H1 (cell line): ENCODE data around the gene CSRP3. TPM values are rescaled to one million over a fixed set of nuclear protein-coding genes. Genes with fewer than 3 reads are reported as not detected.

Experiments
- CTCF ChIA-PET: fragments of 300-600 bp; sonication (Branson Sonifier 250); formaldehyde crosslinking; loops from one replicate; lab custom pipeline; 2021; ENCODE audit not compliant: partially characterized antibody; lab: Charles Lee
- POLR2A ChIA-PET: fragments of 300-600 bp; sonication (Branson Sonifier 250); formaldehyde crosslinking; loops from one replicate; lab custom pipeline; 2021; ENCODE audit warnings: inconsistent platforms; ENCODE audit not compliant: partially characterized antibody; lab: Charles Lee
- DNase-seq, 2 experiments: peaks; one replicate each; pipeline versions ENCODE4 v3.0.0 to v3.0.0-alpha.2; 2010 to 2022; ENCODE audit warnings: low spot score in 2 of 2, low read depth in 1 of 2, mixed read lengths in 1 of 2
- FAIRE-seq: peaks from 2 replicates; lab custom pipeline; 2011; peaks lifted over from hg19 to GRCh38; lab: Jason Lieb, UNC
- H2AFZ ChIP-seq: 2 replicates; pipeline ENCODE4 v1.8.1; 2012; ENCODE audit warnings: low read length, inconsistent platforms
- H2AK5ac ChIP-seq: 2 replicates; pipeline ENCODE4 v1.6.1; 2013; ENCODE audit warnings: low read depth, low read length
- H2BK120ac ChIP-seq: replicated peaks from 2 replicates; pipeline ENCODE3; 2013; ENCODE audit warnings: low read depth, low read length, inconsistent platforms
- H2BK12ac ChIP-seq: 2 replicates; pipeline ENCODE4 v1.6.1; 2013; ENCODE audit warnings: low read depth, low read length
- H2BK15ac ChIP-seq: 2 replicates; pipeline ENCODE4 v1.6.1; 2013; ENCODE audit warnings: low read length
- H2BK20ac ChIP-seq: 2 replicates; pipeline ENCODE4 v1.6.1; 2013; ENCODE audit warnings: low read length
- H2BK5ac ChIP-seq: 2 replicates; pipeline ENCODE4 v1.6.1; 2013; ENCODE audit warnings: low read depth, low read length
- H3K14ac ChIP-seq: 2 replicates; pipeline ENCODE4 v1.6.1; 2013; ENCODE audit warnings: inconsistent platforms; ENCODE audit not compliant: insufficient read length
- H3K18ac ChIP-seq: 2 replicates; pipeline ENCODE4 v1.6.1; 2013; ENCODE audit warnings: low read length; ENCODE audit errors: extremely low read depth
- H3K23ac ChIP-seq: 2 replicates; pipeline ENCODE4 v1.6.1; 2013; ENCODE audit warnings: inconsistent platforms; ENCODE audit not compliant: insufficient read length
- H3K23me2 ChIP-seq: 2 replicates; pipeline ENCODE4 v1.6.1; 2013; ENCODE audit warnings: low read depth, low read length
- H3K27ac ChIP-seq: 2 replicates; pipeline ENCODE4 v1.6.1; 2011; ENCODE audit warnings: low read depth, low read length, inconsistent platforms
- H3K27me3 ChIP-seq, 4 experiments: replicated peaks in 1 of 4; 1 replicate in 1 of 4; 2 replicates in 3 of 4; pipeline versions ENCODE4 v1.6.1 to v1.8.1; 2011 to 2013; ENCODE audit warnings: low read length in 3 of 4, mild to moderate bottlenecking in 3 of 4, inconsistent platforms in 2 of 4, mixed read lengths in 2 of 4, moderate library complexity in 1 of 4; ENCODE audit not compliant: control insufficient read depth in 3 of 4, insufficient read depth in 3 of 4; ENCODE audit errors: extremely low read depth in 1 of 4
- H3K36me3 ChIP-seq, 4 experiments: 2 replicates each; pipeline versions ENCODE4 v1.6.1 to v1.8.1; 2011 to 2013; ENCODE audit warnings: mild to moderate bottlenecking in 4 of 4, low read length in 3 of 4, moderate library complexity in 2 of 4, control low read depth in 1 of 4, inconsistent platforms in 1 of 4; ENCODE audit not compliant: insufficient read depth in 4 of 4, control insufficient read depth in 2 of 4
- H3K4ac ChIP-seq: replicated peaks from 2 replicates; pipeline ENCODE3; 2013; ENCODE audit warnings: low read length, low read depth, mixed read lengths, inconsistent platforms; ENCODE audit not compliant: insufficient read length
- H3K4me1 ChIP-seq, 4 experiments: replicated peaks in 1 of 4; 1 replicate in 1 of 4; 2 replicates in 3 of 4; pipeline versions ENCODE4 v1.6.1 to v1.8.1; 2011 to 2013; ENCODE audit warnings: low read length in 3 of 4, inconsistent platforms in 2 of 4, mixed read lengths in 1 of 4; ENCODE audit not compliant: insufficient read depth in 4 of 4, control insufficient read depth in 3 of 4
- H3K4me2 ChIP-seq, 2 experiments: 2 replicates each; pipeline versions ENCODE4 v1.6.1 to v1.8.1; 2011 to 2013; ENCODE audit warnings: low read depth in 2 of 2, low read length in 2 of 2, control low read depth in 1 of 2, inconsistent platforms in 1 of 2, mild to moderate bottlenecking in 1 of 2; ENCODE audit not compliant: insufficient read depth in 1 of 2
- H3K4me3 ChIP-seq, 4 experiments: fragments of 200-600, 300-600 bp in 1 of 4; sonication (generic), shearing (Covaris generic), sonication (Bioruptor Twin) in 1 of 4; 2 replicates each; pipeline versions ENCODE4 v1.5.1 to v1.8.1; 2011 to 2016; ENCODE audit warnings: low read length in 4 of 4, low read depth in 3 of 4, control low read depth in 2 of 4, inconsistent platforms in 2 of 4, mild to moderate bottlenecking in 2 of 4, mixed read lengths in 1 of 4, moderate library complexity in 1 of 4; ENCODE audit not compliant: insufficient read depth in 2 of 4; ENCODE audit errors: extremely low read depth in 1 of 4
- H3K56ac ChIP-seq: replicated peaks from 2 replicates; pipeline ENCODE3; 2013; ENCODE audit warnings: low read depth, mild to moderate bottlenecking, mixed read lengths, low read length, inconsistent platforms; ENCODE audit not compliant: insufficient read length
- H3K79me1 ChIP-seq: 2 replicates; pipeline ENCODE4 v1.6.1; 2013; ENCODE audit warnings: low read depth, low read length, control low read depth
- H3K79me2 ChIP-seq, 2 experiments: 2 replicates each; pipeline versions ENCODE4 v1.6.1 to v1.8.1; 2012 to 2013; ENCODE audit warnings: low read length in 2 of 2, mild to moderate bottlenecking in 2 of 2, inconsistent platforms in 1 of 2; ENCODE audit not compliant: insufficient read depth in 2 of 2, control insufficient read depth in 1 of 2
- H3K9ac ChIP-seq, 4 experiments: replicated peaks in 1 of 4; 1 replicate in 1 of 4; 2 replicates in 3 of 4; pipeline versions ENCODE4 v1.6.1 to v1.8.1; 2011 to 2013; ENCODE audit warnings: low read depth in 3 of 4, low read length in 3 of 4, control low read depth in 2 of 4, mild to moderate bottlenecking in 2 of 4, moderate library complexity in 2 of 4, inconsistent platforms in 1 of 4; ENCODE audit errors: extremely low read depth in 1 of 4
- H3K9me3 ChIP-seq, 2 experiments: 2 replicates each; pipeline versions ENCODE4 v1.6.1 to v1.8.1; 2012 to 2013; ENCODE audit warnings: mild to moderate bottlenecking in 2 of 2, moderate library complexity in 2 of 2, control low read depth in 1 of 2, inconsistent platforms in 1 of 2, low read depth in 1 of 2, low read length in 1 of 2, mixed read lengths in 1 of 2; ENCODE audit not compliant: insufficient read depth in 2 of 2
- H4K20me1 ChIP-seq, 2 experiments: replicated peaks in 1 of 2; 2 replicates each; pipeline versions ENCODE3 to v1.8.1; 2011 to 2013; ENCODE audit warnings: inconsistent platforms in 2 of 2, low read length in 2 of 2, mild to moderate bottlenecking in 1 of 2; ENCODE audit not compliant: insufficient read depth in 2 of 2, control insufficient read depth in 1 of 2
- H4K5ac ChIP-seq: 2 replicates; pipeline ENCODE4 v1.6.1; 2013; ENCODE audit warnings: low read length, low read depth, mixed read lengths, inconsistent platforms; ENCODE audit not compliant: insufficient read length
- H4K8ac ChIP-seq: 2 replicates; pipeline ENCODE4 v1.8.0; 2013; ENCODE audit warnings: mild to moderate bottlenecking, moderate library complexity, low read length, inconsistent platforms; ENCODE audit not compliant: insufficient read depth; ENCODE audit errors: extremely low read depth
- H4K91ac ChIP-seq: replicated peaks from 2 replicates; pipeline ENCODE3; 2013; ENCODE audit warnings: low read length, mixed read lengths, inconsistent platforms; ENCODE audit not compliant: insufficient read length
- BACH1 ChIP-seq: IDR thresholded peaks from 2 replicates; pipeline ENCODE4 v1.6.1; 2012; ENCODE audit warnings: low read length, improper control_type of control experiment
- GABPA ChIP-seq: IDR thresholded peaks from 2 replicates; pipeline ENCODE4 v1.6.1; 2011; ENCODE audit warnings: mild to moderate bottlenecking, low read length, moderate library complexity, borderline replicate concordance; ENCODE audit not compliant: insufficient read depth
- HDAC6 ChIP-seq: IDR thresholded peaks from one replicate; pipeline ENCODE4 v1.7.1; 2012; ENCODE audit warnings: low read depth, mild to moderate bottlenecking, inconsistent platforms, low read length, moderate library complexity
- KDM1A ChIP-seq: fragments of 200-600, 300-600 bp; sonication (generic); IDR thresholded peaks from 2 replicates; pipeline ENCODE4 v1.7.1; 2016; ENCODE audit warnings: mild to moderate bottlenecking, low read length, borderline replicate concordance
- RFX5 ChIP-seq: IDR thresholded peaks from 2 replicates; pipeline ENCODE4 v1.6.1; 2011; ENCODE audit warnings: low read depth, low read length, improper control_type of control experiment, borderline replicate concordance
- SIN3A ChIP-seq, 2 experiments: IDR thresholded peaks in 1 of 2; conservative IDR thresholded peaks in 1 of 2; 2 replicates each; pipeline ENCODE4 v1.6.1; 2011 to 2012; ENCODE audit warnings: low read length in 2 of 2, improper control_type of control experiment in 1 of 2, low read depth in 1 of 2, mild to moderate bottlenecking in 1 of 2
- TAF7 ChIP-seq: optimal IDR thresholded peaks from 2 replicates; pipeline ENCODE3; 2011; ENCODE audit warnings: low read depth, mild to moderate bottlenecking, inconsistent platforms, low read length, moderate library complexity, borderline replicate concordance
- WGBS, 2 experiments: shearing (Covaris generic) in 1 of 2; methylation state at CpG; one replicate each; pipeline versions ENCODE4 v1.1.6 to v1.1.7; 2013 to 2015; ENCODE audit warnings: low lambda C conversion rate in 2 of 2, mixed read lengths in 2 of 2, inconsistent platforms in 1 of 2, low coverage in 1 of 2, missing lambda C conversion rate in 1 of 2; ENCODE audit not compliant: insufficient replicate concordance in 2 of 2, insufficient coverage in 1 of 2, insufficient read length in 1 of 2; ENCODE audit errors: extremely low coverage in 1 of 2, missing lambda C conversion rate in 1 of 2; 5-methylcytosine and 5-hydroxymethylcytosine counted together
- polyA plus RNA-seq, 7 experiments: library from polyadenylated mRNA; depleted of rRNA in 3 of 7; stranded (reverse) in 5 of 7; unstranded in 2 of 7; fragments of >200 nt in 5 of 7; fragments of 200-250 nt in 2 of 7; gene quantifications; 1 replicate in 5 of 7; 2 replicates in 1 of 7; 4 replicates in 1 of 7; pipeline versions ENCODE4 v1.2.1 to v1.2.3, GENCODE V29; 2011 to 2013; ENCODE audit warnings: missing spikeins in 2 of 7, mixed read lengths in 2 of 7
- total RNA-seq: library from RNA; stranded (reverse); fragmentation: NEBNext Ultra II Directional; extraction: Animal tissue kit (Norgen Biotek cat#: 25700); gene quantifications from 2 replicates; pipeline ENCODE4 v1.2.1, GENCODE V29; 2021
- TF ChIP-seq, protein P1 (sequence below): IDR thresholded peaks from 2 replicates; pipeline ENCODE4 v1.6.1; 2012; ENCODE audit warnings: inconsistent platforms
- TF ChIP-seq, protein P2 (sequence below), 3 experiments: IDR thresholded peaks; 1 replicate in 2 of 3; 2 replicates in 1 of 3; pipeline versions ENCODE4 v1.5.1 to v1.6.1; 2011; ENCODE audit warnings: low read length in 3 of 3, mild to moderate bottlenecking in 3 of 3, inconsistent platforms in 2 of 3, low read depth in 1 of 3, moderate library complexity in 1 of 3; ENCODE audit not compliant: insufficient read depth in 1 of 3; ENCODE audit errors: control extremely low read depth in 1 of 3

Gene CSRP3
- total and polyA plus RNA-seq, 2 of the 8 experiments (the other 6 are each of a cell fraction or from before 2014, with no cell fraction given): not detected

DNA sequence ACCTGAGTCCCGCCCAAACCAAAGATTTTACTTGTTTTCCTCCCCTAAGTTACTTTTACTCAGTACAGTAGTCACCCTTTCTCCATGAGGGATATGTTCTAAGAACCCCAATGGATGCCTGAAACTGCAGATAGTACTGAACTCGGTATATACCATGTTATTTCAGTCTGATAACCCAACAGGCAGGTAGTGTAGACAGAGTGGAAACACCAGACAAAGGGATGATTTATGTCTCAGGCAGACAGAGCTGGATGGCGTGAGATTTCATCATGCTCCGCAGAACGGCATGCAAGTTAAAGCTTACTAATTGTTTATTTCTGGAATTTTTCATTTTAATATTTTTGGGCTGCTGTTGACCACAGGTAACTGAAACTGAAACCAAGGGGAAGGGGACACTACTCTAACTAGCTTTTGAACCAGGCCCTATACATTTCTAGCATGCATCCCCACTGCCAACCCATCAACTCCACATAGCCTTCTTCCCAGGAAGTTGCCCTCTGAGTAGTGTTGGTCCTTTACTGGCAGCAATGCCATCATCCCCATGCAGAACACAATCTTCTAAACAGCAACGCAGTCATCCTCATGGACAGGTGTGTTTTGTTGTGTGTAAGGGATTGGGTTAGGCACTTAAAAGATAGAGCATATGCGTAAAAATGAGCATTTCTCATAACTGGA is 27.7 kb downstream of the CSRP3 start:
- DNase-seq (no peak), FAIRE-seq (no peak)
- POLR2A ChIA-PET: no interaction called here
- Histone ChIP-seq H3K79me1 (no peaks in the 10 kb centered on the region), H3K9ac (no peak overlapping the region), H2AK5ac (no peak overlapping the region), H2BK5ac (no peak overlapping the region), H2BK12ac (no peak overlapping the region), H2BK120ac (no peak overlapping the region), H4K8ac (no peak overlapping the region), H4K5ac (no peak overlapping the region), H3K18ac (no peak overlapping the region), H3K4ac (no peak overlapping the region), H3K27me3 (no peaks in the 10 kb centered on the region), H3K4me3 (no peak overlapping the region), H4K91ac (no peak overlapping the region), H3K23me2 (no peaks in the 10 kb centered on the region), H3K9me3 (no peaks in the 10 kb centered on the region), H4K20me1 (peaks cover 0 to 2% of the 10 kb centered on the region in 2 experiments), H3K14ac (no peak overlapping the region), H2BK15ac (no peak overlapping the region), H3K79me2 (no peaks in the 10 kb centered on the region), H3K36me3 (peaks cover 3 to 45% (median 24%) of the 10 kb centered on the region in 4 experiments; a peak in 7 of 8 replicates), H3K27ac (no peak overlapping the region), H2AFZ (no peak overlapping the region), H3K23ac (no peak overlapping the region), H3K4me1 (no peaks in the 10 kb centered on the region), H3K56ac (no peak overlapping the region), H2BK20ac (no peak overlapping the region), H3K4me2 (no peak overlapping the region)
- CTCF ChIA-PET: interaction anchor here (1.2 kb wide), 1 partner anchor 103 kb away, joined by 6 read pairs; no protein-coding TSS in a partner anchor
- 92% methylated on average over 7 of the region's 7 CpGs; no CpG with 5 or more reads in 1 of the 2 experiments for WGBS, 2 experiments
- TF ChIP-seq, protein P1, sequence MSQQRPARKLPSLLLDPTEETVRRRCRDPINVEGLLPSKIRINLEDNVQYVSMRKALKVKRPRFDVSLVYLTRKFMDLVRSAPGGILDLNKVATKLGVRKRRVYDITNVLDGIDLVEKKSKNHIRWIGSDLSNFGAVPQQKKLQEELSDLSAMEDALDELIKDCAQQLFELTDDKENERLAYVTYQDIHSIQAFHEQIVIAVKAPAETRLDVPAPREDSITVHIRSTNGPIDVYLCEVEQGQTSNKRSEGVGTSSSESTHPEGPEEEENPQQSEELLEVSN: no peak
- TF ChIP-seq RFX5 (no peak), SIN3A (conservative IDR thresholded peaks at IDR 0.05 in 1 of 2, IDR thresholded peaks at IDR 0.05 in 1 of 2; ENCODE audit: low read depth in 1 of 2, low read length in 2 of 2) (no peak), KDM1A (no peak), TAF7 (no peak), HDAC6 (no peak), GABPA (no peak), BACH1 (no peak)
- TF ChIP-seq, protein P2, sequence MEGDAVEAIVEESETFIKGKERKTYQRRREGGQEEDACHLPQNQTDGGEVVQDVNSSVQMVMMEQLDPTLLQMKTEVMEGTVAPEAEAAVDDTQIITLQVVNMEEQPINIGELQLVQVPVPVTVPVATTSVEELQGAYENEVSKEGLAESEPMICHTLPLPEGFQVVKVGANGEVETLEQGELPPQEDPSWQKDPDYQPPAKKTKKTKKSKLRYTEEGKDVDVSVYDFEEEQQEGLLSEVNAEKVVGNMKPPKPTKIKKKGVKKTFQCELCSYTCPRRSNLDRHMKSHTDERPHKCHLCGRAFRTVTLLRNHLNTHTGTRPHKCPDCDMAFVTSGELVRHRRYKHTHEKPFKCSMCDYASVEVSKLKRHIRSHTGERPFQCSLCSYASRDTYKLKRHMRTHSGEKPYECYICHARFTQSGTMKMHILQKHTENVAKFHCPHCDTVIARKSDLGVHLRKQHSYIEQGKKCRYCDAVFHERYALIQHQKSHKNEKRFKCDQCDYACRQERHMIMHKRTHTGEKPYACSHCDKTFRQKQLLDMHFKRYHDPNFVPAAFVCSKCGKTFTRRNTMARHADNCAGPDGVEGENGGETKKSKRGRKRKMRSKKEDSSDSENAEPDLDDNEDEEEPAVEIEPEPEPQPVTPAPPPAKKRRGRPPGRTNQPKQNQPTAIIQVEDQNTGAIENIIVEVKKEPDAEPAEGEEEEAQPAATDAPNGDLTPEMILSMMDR (IDR thresholded peaks at IDR 0.05; ENCODE audit: control extremely low read depth in 1 of 3, insufficient read depth in 1 of 3, low read depth in 1 of 3, low read length in 3 of 3): no peak
